Nephron (organoid): ENCODE data around the gene GMDS.

Experiments
- H3K27ac Mint-ChIP-seq, 3 experiments: 2 replicates each; pipeline ENCODE4 v1.8.0; 2020; ENCODE audit warnings: mixed read lengths in 3 of 3, mild to moderate bottlenecking in 2 of 3, moderate library complexity in 1 of 3
- H3K27me3 Mint-ChIP-seq: 2 replicates; pipeline ENCODE4 v1.8.0; 2021; ENCODE audit warnings: low read depth, mild to moderate bottlenecking, moderate library complexity, mixed read lengths
- H3K36me3 Mint-ChIP-seq: 2 replicates; pipeline ENCODE4 v1.8.0; 2020; ENCODE audit warnings: low read depth, mixed read lengths
- H3K4me1 Mint-ChIP-seq: 2 replicates; pipeline ENCODE4 v1.8.0; 2020; ENCODE audit warnings: mixed read lengths
- H3K4me3 Mint-ChIP-seq, 3 experiments: 2 replicates each; pipeline ENCODE4 v1.8.0; 2020; ENCODE audit warnings: mild to moderate bottlenecking in 3 of 3, mixed read lengths in 3 of 3, moderate library complexity in 2 of 3
- H3K9me3 Mint-ChIP-seq: 2 replicates; pipeline ENCODE4 v1.8.0; 2020; ENCODE audit warnings: mixed read lengths
- TF ChIP-seq, protein P1 (sequence below), 3 experiments: fragments of 200-600 bp; sonication (generic); IDR thresholded peaks; one replicate each; pipeline ENCODE4 v1.5.0; 2021; ENCODE audit warnings: antibody characterized with exemption in 3 of 3; ENCODE audit not compliant: unreplicated experiment in 3 of 3

Gene GMDS

DNA sequence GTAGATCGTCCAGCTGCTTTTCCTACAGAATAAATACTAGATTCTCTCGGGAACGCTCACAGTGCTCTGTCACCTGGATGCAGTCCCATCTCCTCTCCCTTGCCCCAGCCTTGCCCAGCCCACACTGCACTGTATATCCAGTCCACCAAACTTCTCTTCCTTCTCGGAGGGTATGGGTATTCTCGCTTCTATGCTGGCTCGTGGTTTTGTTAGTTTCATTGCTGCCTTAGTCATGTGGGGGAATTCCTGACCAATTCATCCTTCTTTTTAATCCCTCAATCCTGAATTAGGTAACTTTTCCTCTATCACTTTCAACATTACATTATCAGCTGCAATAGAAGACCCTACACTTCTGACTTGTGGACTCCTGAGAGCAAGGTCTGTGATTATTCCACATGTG, 252.4 kb downstream of the GMDS start:
- Mint-ChIP-seq H3K4me1 (peaks cover 5% of the 10 kb centered on the region), H3K27me3 (peaks cover 4% of the 10 kb centered on the region), H3K9me3 (no peaks in the 10 kb centered on the region), H3K27ac (no peak overlapping the region), H3K4me3 (no peak overlapping the region), H3K36me3 (no peaks in the 10 kb centered on the region)
- TF ChIP-seq, protein P1, sequence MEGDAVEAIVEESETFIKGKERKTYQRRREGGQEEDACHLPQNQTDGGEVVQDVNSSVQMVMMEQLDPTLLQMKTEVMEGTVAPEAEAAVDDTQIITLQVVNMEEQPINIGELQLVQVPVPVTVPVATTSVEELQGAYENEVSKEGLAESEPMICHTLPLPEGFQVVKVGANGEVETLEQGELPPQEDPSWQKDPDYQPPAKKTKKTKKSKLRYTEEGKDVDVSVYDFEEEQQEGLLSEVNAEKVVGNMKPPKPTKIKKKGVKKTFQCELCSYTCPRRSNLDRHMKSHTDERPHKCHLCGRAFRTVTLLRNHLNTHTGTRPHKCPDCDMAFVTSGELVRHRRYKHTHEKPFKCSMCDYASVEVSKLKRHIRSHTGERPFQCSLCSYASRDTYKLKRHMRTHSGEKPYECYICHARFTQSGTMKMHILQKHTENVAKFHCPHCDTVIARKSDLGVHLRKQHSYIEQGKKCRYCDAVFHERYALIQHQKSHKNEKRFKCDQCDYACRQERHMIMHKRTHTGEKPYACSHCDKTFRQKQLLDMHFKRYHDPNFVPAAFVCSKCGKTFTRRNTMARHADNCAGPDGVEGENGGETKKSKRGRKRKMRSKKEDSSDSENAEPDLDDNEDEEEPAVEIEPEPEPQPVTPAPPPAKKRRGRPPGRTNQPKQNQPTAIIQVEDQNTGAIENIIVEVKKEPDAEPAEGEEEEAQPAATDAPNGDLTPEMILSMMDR (IDR thresholded peaks at IDR 0.05; ENCODE audit: unreplicated experiment in 3 of 3), result no peak

DNA sequence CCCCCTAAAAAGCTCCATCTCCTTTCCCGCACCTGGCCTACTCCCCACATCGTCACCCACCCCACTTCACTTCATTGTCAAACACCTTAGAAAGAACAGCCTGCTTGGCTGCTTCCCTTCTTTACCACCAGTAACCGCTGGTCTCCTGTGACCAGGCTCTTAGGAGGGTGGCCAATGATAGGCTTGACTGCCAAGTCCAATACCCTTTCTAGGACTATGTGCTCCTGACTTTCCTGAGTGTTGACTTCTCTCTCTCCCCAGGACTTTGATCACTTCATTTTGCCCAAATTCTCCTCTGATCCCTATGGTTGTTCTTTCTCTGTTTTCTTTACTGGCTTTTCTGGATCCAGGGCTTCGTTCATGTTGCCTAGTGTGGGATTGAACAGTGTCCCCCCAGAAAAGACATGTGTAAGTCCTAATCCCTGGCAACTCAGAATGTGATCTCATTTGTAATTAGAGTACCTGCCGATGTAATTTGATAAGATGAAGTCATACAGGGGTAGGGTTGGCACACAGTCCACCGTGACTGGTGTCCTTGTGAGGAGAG, 254.0 kb downstream of the GMDS start:
- Mint-ChIP-seq H3K9me3 (no peaks in the 10 kb centered on the region), H3K36me3 (no peaks in the 10 kb centered on the region), H3K27me3 (peaks cover 4% of the 10 kb centered on the region), H3K27ac (no peak overlapping the region), H3K4me3 (no peak overlapping the region), H3K4me1 (peaks cover 14% of the 10 kb centered on the region)
- TF ChIP-seq, protein P1 (IDR thresholded peaks at IDR 0.05; ENCODE audit: unreplicated experiment in 3 of 3), result no peak

DNA sequence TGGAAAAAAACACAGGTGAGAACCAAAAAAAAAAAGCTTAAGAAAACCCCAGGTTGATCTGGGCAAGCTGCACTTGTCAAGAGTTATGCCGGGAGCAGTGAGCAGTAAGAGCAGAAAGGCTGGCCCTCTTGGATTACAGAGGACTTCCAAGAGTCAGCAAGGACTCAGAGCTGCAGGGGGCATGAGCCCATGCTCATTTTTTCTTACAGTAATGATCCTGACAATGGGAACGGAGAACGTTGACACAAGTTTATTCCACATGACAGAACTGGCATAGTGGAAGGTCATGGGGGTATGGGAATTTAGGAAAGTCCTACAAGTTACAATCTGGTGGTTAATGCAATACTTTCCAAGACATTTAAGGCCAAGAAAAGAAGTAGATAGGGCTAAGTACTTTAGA, 256.6 kb downstream of the GMDS start:
- Mint-ChIP-seq H3K9me3 (peaks cover 11% of the 10 kb centered on the region), H3K36me3 (peaks cover 3% of the 10 kb centered on the region), H3K4me1 (peaks cover 19% of the 10 kb centered on the region), H3K4me3 (no peak overlapping the region), H3K27me3 (peaks cover 4% of the 10 kb centered on the region), H3K27ac (peak overlapping the region in 2 of 3 experiments; percentile 3 to 24)
- TF ChIP-seq, protein P1 (IDR thresholded peaks at IDR 0.05; ENCODE audit: unreplicated experiment in 3 of 3), result no peak

DNA sequence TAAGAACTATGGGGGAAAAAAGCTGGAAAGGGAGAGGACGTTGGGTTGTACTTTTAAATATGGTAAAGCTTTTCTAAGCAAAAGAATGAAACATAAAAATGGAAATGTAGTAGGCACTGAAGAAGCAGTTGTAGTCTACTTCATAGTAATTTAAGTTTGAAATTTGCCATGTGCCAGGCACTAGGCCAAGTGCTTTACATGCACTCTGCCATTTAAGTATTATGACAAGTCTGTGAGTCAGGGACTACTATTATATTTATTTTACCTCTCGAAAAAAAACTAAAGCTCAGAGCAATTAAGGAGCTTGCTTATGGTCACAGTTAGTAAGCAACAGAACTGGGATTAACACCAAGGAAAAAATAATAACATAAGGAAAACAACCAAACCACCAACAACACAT, 257.8 kb downstream of the GMDS start:
- Mint-ChIP-seq H3K36me3 (peaks cover 12% of the 10 kb centered on the region), H3K9me3 (peaks cover 21% of the 10 kb centered on the region), H3K4me3 (no peak overlapping the region), H3K27me3 (peaks cover 4% of the 10 kb centered on the region), H3K27ac (peak overlapping the region in 1 of 3 experiments; percentile 70), H3K4me1 (peaks cover 19% of the 10 kb centered on the region)
- TF ChIP-seq, protein P1 (IDR thresholded peaks at IDR 0.05; ENCODE audit: unreplicated experiment in 3 of 3), result no peak

DNA sequence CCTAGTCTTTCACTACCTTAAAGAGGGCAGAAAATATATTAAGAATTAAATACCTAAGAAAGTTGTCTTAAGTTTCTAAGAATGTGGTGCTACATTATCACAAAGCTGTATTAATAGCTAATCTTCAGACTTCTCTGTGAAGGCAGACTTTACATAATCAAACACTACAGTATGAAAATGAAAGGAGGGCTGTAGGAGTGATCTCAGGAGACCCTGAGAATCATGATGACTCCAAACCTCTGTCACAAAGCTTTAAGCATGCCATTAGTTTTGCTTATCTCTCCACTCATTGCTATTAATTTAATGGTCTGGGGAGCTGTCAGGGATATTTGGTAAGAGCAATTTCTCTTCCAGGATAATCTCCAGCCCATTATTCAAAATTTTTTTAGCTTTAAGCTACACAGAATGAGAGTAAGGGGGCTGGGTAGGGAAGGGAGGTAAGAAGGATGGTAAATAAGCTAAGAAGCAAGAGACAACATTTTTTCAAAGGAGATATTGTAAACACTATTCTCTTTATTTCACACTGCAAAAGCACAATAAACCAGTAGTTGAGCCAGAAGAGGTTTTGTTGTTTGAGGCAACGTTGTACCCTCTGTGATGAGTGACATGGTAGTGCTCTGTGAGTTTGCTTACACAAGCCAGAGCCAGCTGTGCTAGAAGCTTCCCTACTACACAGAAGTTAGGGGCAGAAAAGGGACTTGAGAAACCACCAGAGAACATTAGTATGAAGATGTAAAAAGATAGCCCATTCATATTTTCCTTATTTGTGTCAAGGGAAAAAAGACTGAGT, 258.8 kb downstream of the GMDS start:
- Mint-ChIP-seq H3K4me3 (no peak overlapping the region), H3K27ac (peak overlapping the region; percentile 49 to 86 (median 74)), H3K9me3 (peaks cover 31% of the 10 kb centered on the region), H3K36me3 (peaks cover 21% of the 10 kb centered on the region), H3K4me1 (peaks cover 19% of the 10 kb centered on the region), H3K27me3 (peaks cover 7% of the 10 kb centered on the region)
- TF ChIP-seq, protein P1 (IDR thresholded peaks at IDR 0.05; ENCODE audit: unreplicated experiment in 3 of 3), result no peak
